EL (cell line): Measurements from ENCODE around the gene FNDC3B.
"Not testable (repeated sequence)": the region's sequence is repeated elsewhere in the genome, so short reads cannot be mapped to it uniquely, and the experiment has no call there.

Source experiments
- DNase-seq: peaks from one replicate; pipeline ENCODE4 v3.0.0-alpha.2; 2016

The FNDC3B gene

DNA sequence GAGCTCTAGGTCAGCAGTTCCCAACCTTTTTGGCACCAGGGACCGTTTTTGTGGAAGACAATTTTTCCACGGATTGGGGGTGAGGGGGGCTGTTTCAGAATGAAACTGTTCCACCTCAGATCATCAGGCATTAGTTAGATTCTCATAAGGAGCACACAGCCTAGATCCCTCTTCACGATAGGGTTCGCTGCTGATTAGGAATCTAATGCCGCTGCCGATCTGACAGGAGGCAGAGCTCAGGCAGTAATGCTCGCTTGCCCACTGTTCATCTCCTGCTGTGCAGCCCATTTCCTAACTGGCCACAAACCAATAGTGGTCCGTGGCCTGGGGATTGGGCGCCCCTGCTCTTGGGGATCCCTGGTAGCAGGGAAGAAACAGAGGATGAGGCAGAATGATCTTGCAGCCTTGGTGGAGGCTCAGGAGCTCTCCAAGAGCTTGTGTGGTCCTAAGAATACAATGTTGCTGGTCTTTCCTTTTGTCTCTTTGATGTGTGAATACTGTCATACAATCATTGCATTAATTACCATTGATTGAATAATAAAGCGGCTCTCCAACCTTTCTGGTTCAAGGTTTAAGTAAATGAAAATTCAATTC lies 183.2 kb downstream of the FNDC3B start:
- no peak for DNase-seq

DNA sequence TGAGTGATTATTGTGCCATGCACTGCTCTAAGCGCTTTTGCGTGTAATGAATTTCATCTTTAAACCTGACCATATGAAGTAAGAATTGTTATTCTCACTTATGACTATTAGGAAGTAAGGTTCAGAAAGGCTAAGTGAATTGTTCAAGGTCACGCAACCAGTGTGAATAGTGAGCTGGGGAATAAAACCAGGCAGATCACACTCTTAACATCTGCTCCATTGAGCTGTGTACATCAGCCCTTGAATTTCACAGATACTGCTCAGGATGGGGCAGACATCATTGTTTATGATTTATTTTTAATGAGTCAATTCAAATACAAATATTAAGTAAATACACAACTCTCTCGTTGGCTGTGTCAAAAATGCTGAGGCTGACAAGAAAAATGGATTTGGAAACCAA lies 184.5 kb downstream of the FNDC3B start:
- no peak for DNase-seq

GRCh38 chr3:172224560-172225214 lies 185.3 kb downstream of the FNDC3B start:
- no peak for DNase-seq

DNA sequence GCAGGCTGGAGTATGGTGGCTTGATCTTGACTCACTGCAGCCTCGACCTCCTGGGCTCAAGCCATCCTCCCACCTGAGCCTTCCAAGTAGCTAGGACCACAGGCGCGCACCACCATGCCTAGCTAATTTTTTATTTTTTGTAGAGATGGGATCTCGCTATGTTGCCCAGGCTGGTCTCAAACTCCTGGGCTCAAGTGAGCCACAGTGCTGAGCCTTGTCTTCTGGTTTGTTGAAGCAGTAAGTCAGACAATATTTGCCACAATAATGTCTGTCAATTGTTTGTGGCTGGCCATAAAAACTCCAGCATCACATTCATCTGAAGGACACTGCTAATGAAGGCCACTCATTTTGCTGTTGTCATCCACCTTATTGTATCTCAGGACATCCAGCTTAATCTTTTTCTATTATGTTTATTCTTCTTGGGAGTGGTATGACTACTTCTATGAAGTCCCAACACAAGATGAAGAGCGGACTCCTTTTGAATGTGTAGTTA lies 185.9 kb downstream of the FNDC3B start:
- DNase-seq, result no peak

DNA sequence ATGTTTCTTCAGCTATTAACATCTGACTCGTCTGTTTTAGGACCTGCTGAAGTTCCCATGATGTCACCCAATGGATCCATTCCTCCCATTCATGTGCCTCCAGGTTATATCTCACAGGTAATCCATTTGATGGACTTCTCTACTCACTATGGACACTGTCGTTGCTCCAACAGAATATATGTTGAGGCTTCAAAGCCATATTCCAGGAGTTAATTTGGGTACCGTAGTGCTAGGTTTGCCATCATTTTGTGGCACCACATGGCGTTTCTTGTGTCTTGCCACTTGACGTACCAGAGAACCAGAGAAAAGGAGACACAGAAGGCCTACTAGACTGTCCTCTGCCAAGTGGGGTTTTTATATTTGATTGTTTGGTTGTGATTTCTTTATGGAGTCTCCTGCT lies 187.5 kb downstream of the FNDC3B start:
- no peak for DNase-seq

DNA sequence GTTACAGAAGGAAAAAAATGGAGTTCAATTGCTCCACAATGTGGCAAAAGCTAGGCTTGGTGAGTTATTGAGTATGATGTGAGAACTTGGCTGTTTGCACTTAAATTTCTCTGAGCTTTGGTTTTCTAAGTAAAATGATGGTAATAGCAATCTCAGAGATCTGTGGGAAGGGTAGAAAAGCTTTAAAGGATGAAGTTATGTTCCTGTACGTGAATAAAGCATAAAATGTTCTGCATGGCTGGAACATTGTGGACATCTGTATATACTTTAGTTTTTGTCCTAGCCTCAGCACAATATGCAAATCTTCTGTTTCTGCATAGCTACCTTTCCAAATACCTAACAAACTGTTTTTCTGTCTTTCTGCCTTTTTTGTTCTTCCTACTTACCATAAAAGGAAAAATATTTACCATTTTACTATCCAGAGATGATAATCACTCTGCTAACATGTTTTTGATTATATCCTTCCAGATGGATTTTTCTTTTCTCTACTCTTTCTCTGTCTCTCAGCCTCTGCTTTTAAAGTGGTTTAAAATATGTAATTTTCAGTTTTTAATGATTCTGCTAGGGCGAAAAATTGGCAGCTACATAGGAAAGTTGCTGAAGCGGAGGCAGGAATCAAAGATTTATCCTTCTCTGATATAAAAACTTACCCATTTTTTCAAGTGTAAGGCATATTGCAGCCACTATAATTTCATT lies 188.1 kb downstream of the FNDC3B start:
- no peak for DNase-seq

DNA sequence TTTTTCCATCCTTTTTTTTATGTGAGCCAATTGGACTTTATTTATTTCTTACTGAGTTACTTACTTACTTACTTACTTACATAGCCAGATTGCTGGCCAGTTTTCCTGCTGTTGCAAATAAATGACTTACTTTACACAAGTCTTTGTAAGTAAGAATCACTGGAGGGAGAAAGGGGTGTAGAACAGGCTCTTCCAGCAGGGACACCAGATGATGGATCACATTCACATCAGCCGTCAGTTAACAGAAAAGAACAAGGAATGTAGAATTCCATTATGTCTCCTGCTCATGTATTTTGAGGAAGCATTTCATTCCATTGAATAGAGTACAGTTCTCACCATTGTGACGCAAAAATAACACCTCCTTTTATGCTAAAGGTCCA lies 188.6 kb downstream of the FNDC3B start:
- DNase-seq, result no peak

- no peak for DNase-seq
Measured at GRCh38 chr3:172229462-172229861, 190.1 kb downstream of the FNDC3B start.

GRCh38 chr3:172231318-172231901 lies 192.0 kb downstream of the FNDC3B start:
- no peak for DNase-seq

- no peak for DNase-seq
Measured at GRCh38 chr3:172232579-172233212, 193.3 kb downstream of the FNDC3B start.

DNA sequence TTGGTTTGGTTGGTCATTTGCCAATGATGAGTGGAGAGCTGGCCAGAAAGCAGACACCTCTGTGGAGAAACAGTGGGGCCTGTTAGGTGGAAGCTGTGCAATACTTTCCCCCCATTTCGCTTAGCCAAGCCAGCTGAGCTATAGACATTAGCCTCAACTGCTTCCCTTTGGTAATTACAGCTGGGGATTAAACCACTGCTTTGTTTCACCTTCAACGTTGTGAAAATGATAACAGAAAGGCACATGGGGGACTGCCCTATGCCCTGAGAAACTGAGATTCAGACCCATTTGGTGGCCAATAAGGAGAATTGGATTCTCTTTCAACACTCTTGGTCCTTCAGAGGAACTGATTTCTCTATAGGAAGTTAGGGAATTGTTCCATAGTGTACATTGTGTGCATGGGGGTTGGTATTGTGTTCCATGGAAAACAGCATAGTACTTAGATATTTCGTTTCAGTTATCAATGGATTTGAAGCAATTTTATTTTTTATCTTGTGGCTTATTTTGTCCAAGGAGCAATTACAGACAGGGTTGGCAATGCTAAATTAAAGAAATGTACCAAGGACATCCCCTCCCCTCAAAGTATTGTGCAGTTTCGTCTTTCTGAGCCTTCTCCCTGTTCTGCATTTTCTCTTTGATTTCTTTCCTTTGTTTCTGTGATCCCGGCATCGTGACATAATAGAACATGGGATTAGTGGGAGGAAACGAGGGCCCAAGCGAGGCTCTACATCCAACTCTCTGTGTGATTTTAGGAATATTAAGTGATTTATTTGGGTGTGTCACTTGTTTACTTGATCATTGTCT lies 194.3 kb downstream of the FNDC3B start:
- no peak for DNase-seq

GRCh38 chr3:172235698-172236097 lies 196.3 kb downstream of the FNDC3B start:
- no peak for DNase-seq

DNA sequence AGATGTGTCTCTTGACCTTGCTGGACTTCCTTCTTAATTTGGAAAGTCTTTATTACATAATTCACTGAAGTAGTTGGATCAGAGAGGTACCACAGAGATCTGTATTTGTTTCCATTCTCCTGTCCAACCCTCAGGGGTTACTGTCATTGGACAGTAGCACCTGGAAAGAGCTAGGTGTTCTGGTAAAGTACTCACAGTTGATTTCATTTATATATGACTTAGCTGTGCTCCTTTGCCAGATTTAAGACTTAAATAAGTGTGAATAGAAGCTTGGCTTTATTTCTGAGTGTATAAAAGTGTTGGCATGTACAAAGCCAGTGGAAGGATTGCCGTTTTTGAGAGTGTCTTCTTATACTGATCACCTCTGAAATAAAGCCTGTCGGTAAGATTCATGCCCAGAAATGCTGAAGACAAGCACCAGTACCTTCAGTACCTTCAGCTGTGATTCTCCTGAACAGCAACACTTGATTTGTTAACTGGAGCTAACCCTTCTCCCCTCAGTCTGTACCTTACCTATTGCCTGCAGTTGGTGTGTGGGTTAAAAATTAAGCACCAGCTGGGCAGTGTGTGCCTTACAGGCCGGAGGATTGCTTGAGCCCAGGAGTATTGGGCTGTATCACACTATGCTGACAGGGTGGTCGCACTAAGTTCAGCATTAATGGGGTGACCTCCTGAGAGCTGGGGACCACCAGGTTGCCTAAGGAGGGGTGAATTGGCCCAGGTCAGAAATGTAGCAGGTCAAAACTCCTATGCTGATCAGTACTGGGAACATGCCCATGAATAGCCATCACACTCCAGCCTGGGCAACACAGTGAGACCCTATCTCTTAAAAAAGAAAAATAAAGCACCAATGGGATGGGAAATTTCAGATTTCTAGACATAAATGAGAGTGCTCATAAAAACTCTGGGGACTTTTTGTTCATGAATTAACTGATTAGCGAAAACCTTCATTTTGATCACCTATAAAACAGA lies 197.7 kb downstream of the FNDC3B start:
- no peak for DNase-seq

DNA sequence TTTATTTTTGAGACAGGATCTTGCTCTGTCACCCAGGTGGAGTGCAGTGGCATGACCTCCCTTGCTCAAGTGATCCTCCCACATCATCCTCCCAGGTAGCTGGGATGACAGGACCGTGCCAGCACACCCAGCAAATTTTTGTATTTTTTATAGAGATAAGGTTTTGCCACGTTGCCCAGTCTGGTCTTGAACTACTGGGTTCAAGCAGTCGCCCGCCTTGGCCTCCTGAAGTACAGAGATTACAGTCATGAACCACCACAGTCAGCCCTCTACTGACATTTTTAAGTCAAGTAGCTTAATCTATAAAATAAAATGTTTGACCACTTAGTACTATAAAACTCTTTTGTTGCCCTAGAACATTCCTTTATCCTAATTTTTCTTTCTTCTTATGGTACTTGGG lies 198.8 kb downstream of the FNDC3B start:
- no peak for DNase-seq

DNA sequence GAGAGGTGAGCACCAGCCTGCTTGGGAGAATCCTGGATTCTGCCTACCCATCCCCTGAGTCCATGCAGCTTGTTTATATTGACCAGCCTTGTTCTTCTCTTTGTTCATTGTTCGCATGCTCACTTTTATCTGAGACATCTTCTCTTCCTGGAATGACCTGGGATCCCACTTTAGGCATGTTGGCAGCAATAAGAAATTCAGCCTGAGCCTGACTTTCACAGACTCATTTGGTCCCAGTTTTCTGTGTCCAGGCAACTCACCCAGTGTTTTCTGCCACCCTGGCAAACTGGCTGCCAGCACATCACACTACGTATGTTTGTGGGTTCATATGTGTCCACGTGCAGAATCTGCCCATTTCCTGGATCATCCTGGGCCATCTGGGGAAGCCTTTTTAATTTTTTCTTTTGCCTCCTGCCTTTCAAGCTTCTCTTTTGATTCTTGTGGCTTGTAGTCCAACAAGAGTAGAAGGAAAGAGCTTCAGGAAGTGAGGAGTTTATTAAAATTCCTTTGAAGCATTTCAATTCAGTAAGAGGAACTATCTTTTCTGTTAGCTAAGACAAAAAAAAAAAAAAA lies 199.9 kb downstream of the FNDC3B start:
- no peak for DNase-seq

GRCh38 chr3:172241405-172241804 lies 202.0 kb downstream of the FNDC3B start:
- DNase-seq, result no peak

DNA sequence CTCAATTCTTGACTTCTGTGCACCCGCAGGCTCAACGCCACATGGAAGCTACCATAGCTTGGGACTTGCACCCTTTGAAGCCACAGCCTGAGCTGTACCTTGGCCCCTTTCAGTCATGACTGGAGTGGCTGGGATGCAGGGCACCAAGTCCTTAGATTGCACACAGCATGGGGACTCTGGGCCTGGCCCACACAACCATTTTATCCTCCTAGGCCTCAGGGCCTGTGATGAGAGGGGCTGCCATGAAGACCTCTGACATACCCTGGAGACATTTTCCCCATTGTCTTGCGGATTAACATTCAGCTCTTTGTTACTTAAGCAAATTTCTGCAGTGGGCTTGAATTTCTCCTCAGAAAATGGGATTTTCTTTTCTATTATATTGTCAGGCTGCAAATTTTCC lies 203.1 kb downstream of the FNDC3B start:
- DNase-seq, result not testable (repeated sequence)

DNA sequence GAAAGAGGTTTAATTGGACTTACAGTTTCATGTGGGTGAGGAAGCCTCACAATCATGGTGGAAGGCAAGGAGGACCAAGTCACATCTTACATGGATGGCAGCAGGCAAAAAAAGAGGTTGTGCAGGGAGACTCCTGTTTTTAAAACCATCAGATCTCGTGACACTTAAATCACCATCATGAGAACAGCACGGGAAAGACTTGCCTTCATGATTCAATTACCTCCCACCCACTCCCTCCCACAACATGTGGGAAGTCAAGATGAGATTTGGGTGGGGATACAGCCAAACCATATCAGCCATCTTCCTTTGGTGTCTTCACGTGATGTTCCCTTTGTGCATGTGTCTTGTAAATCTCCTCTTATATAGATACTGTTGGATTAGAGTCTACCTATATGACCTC lies 204.0 kb downstream of the FNDC3B start:
- not testable (repeated sequence) for DNase-seq

GRCh38 chr3:172244011-172244410 lies 204.6 kb downstream of the FNDC3B start:
- peak; percentile 65 for DNase-seq

DNA sequence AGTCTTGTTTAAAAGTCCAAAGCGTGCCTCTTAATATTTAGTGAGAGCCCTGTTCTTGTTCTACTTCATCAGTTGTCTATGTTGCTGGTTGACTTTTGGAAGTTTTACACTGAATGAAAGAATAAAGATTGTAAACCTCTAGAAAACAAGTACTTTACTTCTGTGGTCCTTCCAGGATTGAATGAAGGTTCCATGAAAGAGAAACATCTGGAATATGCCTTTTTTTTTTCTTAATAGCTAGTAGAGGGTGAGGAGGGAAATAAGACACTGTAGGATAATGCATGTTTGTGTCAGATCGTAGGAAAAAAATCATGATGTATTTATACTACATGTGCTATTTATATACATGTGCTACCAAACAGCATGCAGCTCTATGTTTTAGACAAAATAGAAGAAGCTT lies 205.9 kb downstream of the FNDC3B start:
- DNase-seq, result no peak
